GM18505 (cell line): ENCODE measurements around the gene GMDS.

Experiments used
- ATAC-seq: cut with Tn5 transposase; IDR thresholded peaks from one replicate; pipeline ENCODE4 v1.9.1; 2021; ENCODE audit not compliant: unreplicated experiment
- POLR2A ChIP-seq: IDR thresholded peaks from 4 replicates; pipeline ENCODE4 v1.6.1; 2011; ENCODE audit warnings: borderline replicate concordance; ENCODE audit not compliant: insufficient read depth, insufficient read length; ENCODE audit errors: extremely low read depth

The GMDS gene

GRCh38 chr6:1916334-1917070 is 328.9 kb downstream of the GMDS start:
- TF ChIP-seq POLR2A, result no peak
- ATAC-seq, result no peak

GRCh38 chr6:1915226-1915625 is 330.2 kb downstream of the GMDS start:
- ATAC-seq, result no peak
- no peak for TF ChIP-seq POLR2A

DNA sequence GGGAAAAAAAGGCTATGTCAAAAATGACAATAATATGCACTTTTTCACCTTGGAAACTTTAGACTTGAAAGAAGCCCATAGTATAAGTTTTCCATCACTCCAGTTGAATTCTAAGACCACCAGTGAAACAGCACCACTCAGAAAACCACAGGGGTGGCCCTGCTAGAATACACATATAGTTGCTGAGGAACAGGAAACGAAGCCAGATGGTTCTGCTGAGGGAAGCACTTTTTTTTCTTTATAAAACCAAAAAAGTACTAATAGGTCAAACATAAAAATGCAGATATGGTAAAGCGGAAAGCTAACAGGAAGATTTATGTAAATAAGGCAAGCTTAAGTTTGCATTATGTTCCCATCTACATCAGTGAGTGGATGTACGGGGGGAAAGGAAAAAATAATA is 331.8 kb downstream of the GMDS start:
- no peak for TF ChIP-seq POLR2A
- ATAC-seq, result no peak

GRCh38 chr6:1912731-1913130 is 332.7 kb downstream of the GMDS start:
- ATAC-seq, result no peak
- no peak for TF ChIP-seq POLR2A

DNA sequence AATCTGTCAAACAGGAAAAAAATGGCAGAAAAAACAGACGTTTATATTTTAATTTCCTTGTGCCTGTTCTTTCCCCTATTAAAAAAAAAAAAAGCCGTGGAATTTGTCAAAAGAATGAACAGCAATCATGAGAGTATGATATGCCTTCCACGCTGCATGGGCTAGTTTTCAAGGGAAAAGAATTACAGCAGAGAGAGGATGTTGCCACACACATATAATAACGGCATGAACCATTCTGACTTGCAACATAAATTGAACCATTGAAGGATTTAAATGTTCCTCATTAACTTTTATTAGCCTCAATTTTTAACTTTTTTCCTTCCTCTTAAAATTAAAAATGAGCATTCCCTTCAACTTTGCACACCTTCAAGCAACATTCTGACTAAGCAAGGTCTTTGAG is 333.9 kb downstream of the GMDS start:
- ATAC-seq, result no peak
- TF ChIP-seq POLR2A, result no peak

DNA sequence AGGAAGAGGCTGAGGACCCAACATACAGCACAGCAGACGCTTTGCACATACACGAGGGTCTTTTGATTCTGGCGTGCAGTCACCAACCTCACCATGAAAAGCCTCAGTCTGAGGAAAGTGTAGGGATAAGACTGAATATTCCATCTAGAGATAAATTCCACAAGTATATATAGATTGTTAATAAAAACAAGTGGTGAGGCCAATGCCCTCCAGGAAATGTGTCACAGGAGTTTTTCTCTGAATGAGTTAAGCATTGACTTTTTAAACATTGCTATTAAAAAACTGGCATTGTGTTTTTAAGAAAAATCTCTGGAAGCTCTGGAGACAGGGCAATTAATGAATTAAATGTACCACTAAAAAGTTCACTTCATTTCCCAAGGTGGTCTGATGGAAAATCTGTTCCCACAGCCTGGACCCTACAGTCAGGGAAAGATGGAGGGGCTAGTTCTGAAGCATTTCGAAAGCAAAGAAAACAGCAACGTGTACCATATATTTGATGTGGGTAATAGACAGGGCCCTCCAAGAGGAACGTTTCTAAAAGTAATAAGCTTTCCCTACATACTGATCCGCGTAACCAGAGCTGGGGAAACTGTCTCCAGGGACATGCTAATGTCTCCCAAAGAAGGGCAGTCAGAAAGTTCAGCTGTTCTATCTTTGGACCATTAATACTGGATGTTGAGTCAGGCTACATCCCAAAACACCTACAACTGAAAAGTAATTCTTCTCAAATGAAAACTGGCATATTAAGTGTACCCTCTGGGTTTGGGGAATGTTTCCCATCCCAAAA is 334.6 kb downstream of the GMDS start:
- no peak for ATAC-seq
- no peak for TF ChIP-seq POLR2A

DNA sequence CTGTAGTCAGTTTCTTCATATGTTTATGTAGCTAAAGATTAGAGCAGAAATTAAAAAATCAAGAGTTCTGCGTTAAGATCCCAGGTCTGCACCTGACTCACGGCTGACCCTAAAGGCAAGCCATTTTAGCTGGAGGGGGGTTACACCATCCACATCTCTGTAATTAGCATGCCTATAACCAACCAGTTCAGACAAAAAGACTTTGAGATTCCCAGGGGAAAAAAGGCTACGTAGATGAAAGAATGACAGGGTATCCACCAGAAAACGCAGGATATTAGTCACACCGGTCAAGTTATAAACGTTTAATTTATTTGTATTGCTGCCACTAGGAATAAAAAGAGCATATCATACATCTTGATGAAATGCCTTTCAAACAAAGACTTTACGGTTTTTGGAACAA is 336.6 kb downstream of the GMDS start:
- ATAC-seq, result no peak
- no peak for TF ChIP-seq POLR2A

DNA sequence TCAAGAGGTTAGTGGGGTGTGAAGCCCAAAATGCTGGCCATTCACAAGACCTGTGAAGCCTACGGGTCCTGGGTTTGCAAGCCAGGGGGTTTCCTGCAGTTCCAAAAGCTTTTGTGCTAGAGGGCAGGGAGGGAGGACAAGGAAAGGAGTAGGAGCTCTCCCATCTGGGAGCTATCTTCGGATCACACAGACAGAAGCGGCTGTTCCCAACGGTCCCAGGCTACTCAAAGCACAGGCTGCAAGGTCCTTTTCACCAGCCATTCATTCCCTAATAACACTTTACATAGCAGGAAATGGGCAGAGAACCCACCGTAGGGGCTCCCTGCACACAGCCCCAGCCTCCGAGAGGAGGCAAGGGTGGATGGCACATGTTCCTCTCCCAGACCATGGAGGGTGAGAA is 338.8 kb downstream of the GMDS start:
- no peak for TF ChIP-seq POLR2A
- no peak for ATAC-seq

- no peak for ATAC-seq
- no peak for TF ChIP-seq POLR2A
Observed at GRCh38 chr6:1906014-1906413, 339.4 kb downstream of the GMDS start.

GRCh38 chr6:1904898-1905297 is 340.5 kb downstream of the GMDS start:
- TF ChIP-seq POLR2A, result no peak
- ATAC-seq, result no peak

GRCh38 chr6:1904466-1904799 is 341.0 kb downstream of the GMDS start:
- no peak for ATAC-seq
- TF ChIP-seq POLR2A, result no peak

GRCh38 chr6:1903780-1904465 is 341.5 kb downstream of the GMDS start:
- ATAC-seq, result no peak
- TF ChIP-seq POLR2A, result no peak

- ATAC-seq, result no peak
- no peak for TF ChIP-seq POLR2A
Observed at GRCh38 chr6:1901556-1901955, 343.8 kb downstream of the GMDS start.

DNA sequence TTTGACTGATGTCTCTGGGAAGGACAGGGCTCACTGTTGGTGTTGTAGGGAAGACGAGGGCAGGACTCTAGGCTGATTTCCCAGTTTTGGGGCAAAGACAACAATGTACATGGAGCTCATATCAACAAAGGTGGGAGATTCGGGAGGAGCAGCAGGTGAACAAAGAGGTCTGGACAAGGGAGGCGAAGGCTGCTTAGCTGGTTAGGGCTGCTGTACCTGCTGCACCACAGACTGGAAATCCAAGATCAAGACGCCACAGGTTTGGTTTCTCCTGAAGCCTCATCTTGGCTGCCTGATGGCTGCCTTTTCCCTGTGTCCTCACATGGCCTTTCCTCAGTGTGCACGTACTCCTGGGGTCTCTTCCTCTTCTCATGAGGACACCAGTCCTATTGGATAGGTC is 348.5 kb downstream of the GMDS start:
- ATAC-seq, result no peak
- TF ChIP-seq POLR2A, result no peak
